Measurements from ENCODE around the gene SLC6A6. TPM values are rescaled to one million over a fixed set of nuclear protein-coding genes. Genes with fewer than 3 reads are reported as not detected.

SLC6A6 gene
- polyA plus RNA-seq, 3 donors: 1.5 to 11.7 (median 3.8) TPM

GRCh38 chr3:14482271-14482721 lies 79.9 kb downstream of the SLC6A6 start:
- no peak overlapping the region for H3K27ac ChIP-seq (ENCODE audit: low read depth, low read length)
- 51 to 83% (median 59%) methylated on average over 2 of the region's 2 CpGs for WGBS, 3 donors

- 83 to 100% (median 95%) methylated on average over 1 of the region's 1 CpG for WGBS, 3 donors
- H3K27ac ChIP-seq (ENCODE audit: low read depth, low read length): no peak overlapping the region
Observed at GRCh38 chr3:14483286-14483685, 80.9 kb downstream of the SLC6A6 start.

GRCh38 chr3:14484741-14485140 lies 82.3 kb downstream of the SLC6A6 start:
- H3K27ac ChIP-seq (ENCODE audit: low read depth, low read length): no peak overlapping the region
- 85 to 92% (median 90%) methylated on average over 17 of the region's 17 CpGs for WGBS, 3 donors

GRCh38 chr3:14485981-14486380 lies 83.6 kb downstream of the SLC6A6 start:
- 76 to 91% (median 88%) methylated on average over 3 of the region's 3 CpGs for WGBS, 3 donors
- no peak overlapping the region for H3K27ac ChIP-seq (ENCODE audit: low read depth, low read length)

- H3K27ac ChIP-seq (ENCODE audit: low read depth, low read length): no peak overlapping the region
- 87 to 90% (median 90%) methylated on average over 5 of the region's 5 CpGs for WGBS, 3 donors
Observed at GRCh38 chr3:14486460-14486859, 84.1 kb downstream of the SLC6A6 start.

GRCh38 chr3:14487086-14487485 lies 84.7 kb downstream of the SLC6A6 start:
- 82 to 96% (median 93%) methylated on average over 8 of the region's 8 CpGs for WGBS, 3 donors

GRCh38 chr3:14487821-14488220 lies 85.4 kb downstream of the SLC6A6 start:
- 77 to 84% (median 82%) methylated on average over 7 of the region's 7 CpGs for WGBS, 3 donors
- H3K27ac ChIP-seq (ENCODE audit: low read depth, low read length): no peak overlapping the region

More at GRCh38 chr3:14487086-14487485, 84.7 kb downstream of the SLC6A6 start:
- H3K27ac ChIP-seq (ENCODE audit: low read depth, low read length): no peak overlapping the region

- no peak overlapping the region for H3K27ac ChIP-seq (ENCODE audit: low read depth, low read length)
- 57 to 64% (median 63%) methylated on average over 7 of the region's 7 CpGs for WGBS, 3 donors
Observed at GRCh38 chr3:14488286-14489041, 86.1 kb downstream of the SLC6A6 start.

- no peak overlapping the region for H3K27ac ChIP-seq (ENCODE audit: low read depth, low read length)
- WGBS, 3 donors: 63 to 97% (median 96%) methylated on average over 7 of the region's 7 CpGs
Observed at GRCh38 chr3:14489641-14490040, 87.2 kb downstream of the SLC6A6 start.

- 76 to 91% (median 89%) methylated on average over 3 to 4 of the region's 4 CpGs for WGBS, 3 donors
- H3K27ac ChIP-seq (ENCODE audit: low read depth, low read length): no peak overlapping the region
Observed at GRCh38 chr3:14490255-14490654, 87.8 kb downstream of the SLC6A6 start.

- H3K27ac ChIP-seq (ENCODE audit: low read depth, low read length): no peak overlapping the region
- 82 to 97% (median 97%) methylated on average over 2 of the region's 2 CpGs for WGBS, 3 donors
Observed at GRCh38 chr3:14490831-14491230, 88.4 kb downstream of the SLC6A6 start.

- H3K27ac ChIP-seq (ENCODE audit: low read depth, low read length): no peak overlapping the region
- WGBS, 3 donors: 82 to 92% (median 88%) methylated on average over 17 of the region's 17 CpGs
Observed at GRCh38 chr3:14491396-14492190, 89.2 kb downstream of the SLC6A6 start.

GRCh38 chr3:14492948-14493881 lies 90.8 kb downstream of the SLC6A6 start:
- WGBS, 3 donors: 84 to 93% (median 92%) methylated on average over 31 of the region's 31 CpGs
- no peak overlapping the region for H3K27ac ChIP-seq (ENCODE audit: low read depth, low read length)

- WGBS, 3 donors: 85 to 94% (median 91%) methylated on average over 17 of the region's 17 CpGs
- H3K27ac ChIP-seq (ENCODE audit: low read depth, low read length): no peak overlapping the region
Observed at GRCh38 chr3:14494279-14494972, 92.0 kb downstream of the SLC6A6 start.

GRCh38 chr3:14494973-14495300 lies 92.5 kb downstream of the SLC6A6 start:
- H3K27ac ChIP-seq (ENCODE audit: low read depth, low read length): no peak overlapping the region
- WGBS, 3 donors: 75 to 88% (median 79%) methylated on average over 5 of the region's 5 CpGs

GRCh38 chr3:14496351-14496750 lies 93.9 kb downstream of the SLC6A6 start:
- WGBS, 3 donors: 87 to 94% (median 94%) methylated on average over 9 of the region's 9 CpGs
- H3K27ac ChIP-seq (ENCODE audit: low read depth, low read length): no peak overlapping the region

- 51 to 71% (median 70%) methylated on average over 10 of the region's 10 CpGs for whole genome bisulfite sequencing, 3 donors
- H3K27ac ChIP-seq (ENCODE audit: low read depth, low read length): no peak overlapping the region
Observed at GRCh38 chr3:14497321-14497720, 94.9 kb downstream of the SLC6A6 start.

GRCh38 chr3:14502472-14502871 lies 100.1 kb downstream of the SLC6A6 start:
- no peak overlapping the region for H3K27ac ChIP-seq (ENCODE audit: low read depth, low read length)
